ENCODE data around the gene FKBP5. TPM values are rescaled to one million over a fixed set of nuclear protein-coding genes. Genes with fewer than 3 reads are reported as not detected.

The FKBP5 gene
- polyA plus RNA-seq, 2 of the 4 experiments (the other 2 are of a cell fraction): 8.4 to 11.7 TPM

DNA sequence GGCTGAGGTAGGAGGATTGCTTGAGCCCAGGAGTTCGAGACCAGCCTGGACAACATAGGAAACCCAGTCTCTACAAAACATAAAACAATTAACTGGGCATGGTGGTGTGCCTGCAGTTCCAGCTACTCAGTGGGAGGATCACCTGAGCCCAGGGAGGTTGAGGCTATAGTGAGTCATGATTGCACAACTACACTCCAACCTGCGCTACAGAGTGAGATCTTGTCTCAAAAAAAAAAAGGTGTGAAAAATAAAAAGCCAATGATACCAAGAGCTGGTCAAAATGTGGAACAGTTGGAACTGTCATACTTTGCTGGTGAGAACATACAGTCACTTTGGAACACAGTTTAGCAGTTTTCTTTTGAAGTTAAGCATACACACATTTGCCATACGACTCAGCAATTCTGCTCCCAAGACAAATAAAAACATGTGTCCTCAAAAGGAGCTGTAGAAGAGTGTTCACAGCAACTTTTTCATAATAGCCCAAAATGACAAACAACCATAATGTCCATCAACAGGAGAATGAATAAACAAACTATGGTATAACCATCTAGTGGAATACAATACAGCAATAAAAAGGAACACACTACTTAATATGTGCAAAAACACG, 21.6 kb upstream of the FKBP5 start:
- FAIRE-seq: no peak

DNA sequence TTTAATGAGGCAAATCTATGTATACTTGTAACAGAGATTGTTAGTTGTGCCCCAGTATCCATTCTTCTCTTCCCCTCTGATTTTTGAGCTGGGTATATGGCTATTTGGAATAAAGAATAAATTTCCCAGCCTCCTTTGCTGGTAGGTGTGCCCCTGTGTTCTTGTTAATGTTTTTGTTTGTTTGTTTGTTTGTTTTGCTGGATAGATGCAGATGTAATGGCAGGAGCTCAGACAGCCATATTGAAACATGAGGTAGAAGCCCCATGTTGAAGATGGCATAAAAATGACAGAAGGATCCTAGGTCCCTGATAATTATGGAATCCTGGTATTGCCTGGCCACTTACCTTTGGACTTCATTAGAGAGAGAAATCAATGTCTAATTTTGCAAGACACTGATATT, 19.9 kb upstream of the FKBP5 start:
- POLR2A ChIA-PET: no interaction called here

More for the DNA sequence above, 21.6 kb upstream of the FKBP5 start:
- no peak for ATAC-seq
- TF ChIP-seq RFX5 (IDR thresholded peaks at IDR 0.05) (no peak), FOSL2 (IDR thresholded peaks at IDR 0.05) (no peak), FOSL2 (CRISPR knock-in tag; IDR thresholded peaks at IDR 0.05) (no peak), CEBPB (IDR thresholded peaks at IDR 0.05) (peak; percentile 36 to 60; a peak in 2 of 4 replicates), CHD2 (IDR thresholded peaks at IDR 0.05; ENCODE audit: low read length, partially characterized antibody) (no peak), MAFK (IDR thresholded peaks at IDR 0.05; ENCODE audit: partially characterized antibody) (peak; percentile 34), HOXB13 (CRISPR knock-in tag; IDR thresholded peaks at IDR 0.05; ENCODE audit: low read depth) (no peak), JUN (IDR thresholded peaks at IDR 0.05) (no peak), POLR2AphosphoS2 (conservative IDR thresholded peaks at IDR 0.05; ENCODE audit: low read length) (no peak), MAZ (IDR thresholded peaks at IDR 0.05; ENCODE audit: borderline replicate concordance, low read depth, low read length) (no peak)
- CTCF ChIA-PET: interaction anchor here (0.6 to 0.9 kb wide), 3 partner anchors 9 to 1653 kb away, joined by 3 read pairs; no protein-coding TSS in a partner anchor
- Histone ChIP-seq H3K27ac (peak overlapping the region in 1 of 2 experiments; percentile 42; a peak in 1 of 6 replicates), H3K4me3 (no peak overlapping the region), H3K4me1 (no peaks in the 10 kb centered on the region), H3K4me2 (no peak overlapping the region), H3K9me3 (no peaks in the 10 kb centered on the region)
- WGBS (ENCODE audit: missing lambda C conversion rate): 61% methylated on average over 4 of the region's 4 CpGs
- DNase-seq (ENCODE audit: low read depth in 1 of 2, low spot score in 1 of 2): no peak
- POLR2A ChIA-PET: no interaction called here

DNA sequence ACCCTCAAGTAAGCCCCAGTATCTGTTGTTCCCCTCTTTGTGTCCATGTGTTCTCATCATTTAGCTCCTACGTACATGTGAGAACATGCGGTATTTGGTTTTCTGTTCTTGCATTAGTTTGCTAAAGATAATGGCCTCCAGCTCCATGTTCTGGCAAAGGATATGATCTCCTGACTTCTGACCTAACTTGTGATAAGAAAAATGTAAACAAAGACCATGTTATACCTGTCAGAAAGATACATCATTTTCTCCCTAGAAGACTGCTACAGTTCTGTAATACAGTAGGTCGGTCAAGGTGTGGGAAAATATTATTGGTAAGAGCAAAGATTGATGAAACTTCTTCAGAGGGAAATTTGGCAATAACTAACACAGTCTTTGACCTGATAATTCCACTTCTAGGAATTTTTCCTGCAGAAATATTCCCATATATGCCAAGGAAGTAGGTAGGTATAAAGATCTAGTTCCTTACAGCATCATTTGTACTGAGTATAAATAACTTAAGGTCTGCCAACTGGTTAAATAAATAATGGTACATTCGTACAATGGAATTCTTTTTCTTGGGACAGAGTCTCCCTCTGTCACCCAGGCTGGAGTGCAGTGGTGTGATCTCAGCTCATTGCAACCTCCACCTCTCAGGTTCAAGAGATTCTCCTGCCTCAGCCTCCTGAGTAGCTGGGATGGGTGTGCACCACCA, 19.1 kb upstream of the FKBP5 start:
- H3K4me3 ChIP-seq: no peak overlapping the region
- ChIA-PET POLR2A (no interaction called here), CTCF (no interaction called here)
- no peaks in the 10 kb centered on the region for H3K9me3 ChIP-seq
- WGBS (ENCODE audit: missing lambda C conversion rate): 42% methylated on average over 4 of the region's 4 CpGs
- TF ChIP-seq JUN (IDR thresholded peaks at IDR 0.05) (no peak), RAD21 (conservative IDR thresholded peaks at IDR 0.05 in 1 of 2, IDR thresholded peaks at IDR 0.05 in 1 of 2) (no peak), POLR2AphosphoS2 (conservative IDR thresholded peaks at IDR 0.05; ENCODE audit: low read length) (no peak), HOXA7 (CRISPR knock-in tag; IDR thresholded peaks at IDR 0.05) (no peak), MAFK (IDR thresholded peaks at IDR 0.05; ENCODE audit: partially characterized antibody) (no peak), ZNF302 (CRISPR knock-in tag; IDR thresholded peaks at IDR 0.05) (no peak)
- TF ChIP-seq, protein P1, sequence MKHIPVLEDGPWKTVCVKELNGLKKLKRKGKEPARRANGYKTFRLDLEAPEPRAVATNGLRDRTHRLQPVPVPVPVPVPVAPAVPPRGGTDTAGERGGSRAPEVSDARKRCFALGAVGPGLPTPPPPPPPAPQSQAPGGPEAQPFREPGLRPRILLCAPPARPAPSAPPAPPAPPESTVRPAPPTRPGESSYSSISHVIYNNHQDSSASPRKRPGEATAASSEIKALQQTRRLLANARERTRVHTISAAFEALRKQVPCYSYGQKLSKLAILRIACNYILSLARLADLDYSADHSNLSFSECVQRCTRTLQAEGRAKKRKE (CRISPR knock-in tag; IDR thresholded peaks at IDR 0.05; ENCODE audit: low read depth): no peak
- TF ChIP-seq, protein P2, sequence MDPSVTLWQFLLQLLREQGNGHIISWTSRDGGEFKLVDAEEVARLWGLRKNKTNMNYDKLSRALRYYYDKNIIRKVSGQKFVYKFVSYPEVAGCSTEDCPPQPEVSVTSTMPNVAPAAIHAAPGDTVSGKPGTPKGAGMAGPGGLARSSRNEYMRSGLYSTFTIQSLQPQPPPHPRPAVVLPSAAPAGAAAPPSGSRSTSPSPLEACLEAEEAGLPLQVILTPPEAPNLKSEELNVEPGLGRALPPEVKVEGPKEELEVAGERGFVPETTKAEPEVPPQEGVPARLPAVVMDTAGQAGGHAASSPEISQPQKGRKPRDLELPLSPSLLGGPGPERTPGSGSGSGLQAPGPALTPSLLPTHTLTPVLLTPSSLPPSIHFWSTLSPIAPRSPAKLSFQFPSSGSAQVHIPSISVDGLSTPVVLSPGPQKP (IDR thresholded peaks at IDR 0.05; ENCODE audit: low read depth, low read length): no peak
- H3K4me1 ChIP-seq: no peaks in the 10 kb centered on the region
- no peak overlapping the region for H3K27ac ChIP-seq
- no peak overlapping the region for H3K4me2 ChIP-seq
- FAIRE-seq: no peak
- DNase-seq (ENCODE audit: low read depth in 1 of 2, low spot score in 1 of 2): no peak
- ATAC-seq: no peak

More for the DNA sequence above, 19.9 kb upstream of the FKBP5 start:
- CTCF ChIA-PET: no interaction called here
- Histone ChIP-seq H3K4me1 (no peaks in the 10 kb centered on the region), H3K27ac (no peak overlapping the region), H3K9me3 (no peaks in the 10 kb centered on the region), H3K4me3 (no peak overlapping the region), H3K4me2 (no peak overlapping the region)
- FAIRE-seq: no peak
- TF ChIP-seq, protein P3, sequence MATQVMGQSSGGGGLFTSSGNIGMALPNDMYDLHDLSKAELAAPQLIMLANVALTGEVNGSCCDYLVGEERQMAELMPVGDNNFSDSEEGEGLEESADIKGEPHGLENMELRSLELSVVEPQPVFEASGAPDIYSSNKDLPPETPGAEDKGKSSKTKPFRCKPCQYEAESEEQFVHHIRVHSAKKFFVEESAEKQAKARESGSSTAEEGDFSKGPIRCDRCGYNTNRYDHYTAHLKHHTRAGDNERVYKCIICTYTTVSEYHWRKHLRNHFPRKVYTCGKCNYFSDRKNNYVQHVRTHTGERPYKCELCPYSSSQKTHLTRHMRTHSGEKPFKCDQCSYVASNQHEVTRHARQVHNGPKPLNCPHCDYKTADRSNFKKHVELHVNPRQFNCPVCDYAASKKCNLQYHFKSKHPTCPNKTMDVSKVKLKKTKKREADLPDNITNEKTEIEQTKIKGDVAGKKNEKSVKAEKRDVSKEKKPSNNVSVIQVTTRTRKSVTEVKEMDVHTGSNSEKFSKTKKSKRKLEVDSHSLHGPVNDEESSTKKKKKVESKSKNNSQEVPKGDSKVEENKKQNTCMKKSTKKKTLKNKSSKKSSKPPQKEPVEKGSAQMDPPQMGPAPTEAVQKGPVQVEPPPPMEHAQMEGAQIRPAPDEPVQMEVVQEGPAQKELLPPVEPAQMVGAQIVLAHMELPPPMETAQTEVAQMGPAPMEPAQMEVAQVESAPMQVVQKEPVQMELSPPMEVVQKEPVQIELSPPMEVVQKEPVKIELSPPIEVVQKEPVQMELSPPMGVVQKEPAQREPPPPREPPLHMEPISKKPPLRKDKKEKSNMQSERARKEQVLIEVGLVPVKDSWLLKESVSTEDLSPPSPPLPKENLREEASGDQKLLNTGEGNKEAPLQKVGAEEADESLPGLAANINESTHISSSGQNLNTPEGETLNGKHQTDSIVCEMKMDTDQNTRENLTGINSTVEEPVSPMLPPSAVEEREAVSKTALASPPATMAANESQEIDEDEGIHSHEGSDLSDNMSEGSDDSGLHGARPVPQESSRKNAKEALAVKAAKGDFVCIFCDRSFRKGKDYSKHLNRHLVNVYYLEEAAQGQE (IDR thresholded peaks at IDR 0.05): no peak
- TF ChIP-seq ZC3H11A (IDR thresholded peaks at IDR 0.05) (no peak), SMC3 (IDR thresholded peaks at IDR 0.05) (no peak), RARB (CRISPR knock-in tag; IDR thresholded peaks at IDR 0.05) (no peak)
- no peak for ATAC-seq
- DNase-seq (ENCODE audit: low read depth in 1 of 2, low spot score in 1 of 2): no peak
